Esophagus muscularis mucosa (tissue), 4 donors: ENCODE results near the gene FAM174B. TPM values are rescaled to one million over a fixed set of nuclear protein-coding genes. Genes with fewer than 3 reads are reported as not detected.

ENCODE experiments used
- DNase-seq: peaks from one replicate; pipeline ENCODE4 v3.0.0-alpha.2; 2017; ENCODE audit errors: extremely low spot score
- H3K27ac ChIP-seq, 4 donors: fragments of 200-600 bp; sonication (generic); replicated peaks in 1 of 4; 1 replicate in 3 of 4; 2 replicates in 1 of 4; pipeline ENCODE4 v1.5.1; 2016 to 2019; ENCODE audit warnings: mild to moderate bottlenecking in 1 of 4
- H3K27me3 ChIP-seq, 4 donors: fragments of 200-600 bp; sonication (generic); one replicate each; pipeline versions ENCODE4 v1.5.1 to v1.6.0; 2016 to 2019
- H3K36me3 ChIP-seq, 4 donors: fragments of 200-600 bp; sonication (generic); one replicate each; pipeline ENCODE4 v1.5.1; 2016 to 2019
- H3K4me1 ChIP-seq, 4 donors: fragments of 200-600 bp; sonication (generic); one replicate each; pipeline ENCODE4 v1.5.1; 2016 to 2019
- H3K4me3 ChIP-seq, 4 donors: fragments of 200-600 bp; sonication (generic); 1 replicate in 2 of 4; 2 replicates in 2 of 4; pipeline ENCODE4 v1.5.1; 2016 to 2019; ENCODE audit warnings: mild to moderate bottlenecking in 4 of 4, moderate library complexity in 1 of 4
- H3K9me3 ChIP-seq, 4 donors: fragments of 200-600 bp; sonication (generic); 1 replicate in 3 of 4; 2 replicates in 1 of 4; pipeline ENCODE4 v1.5.1; 2016 to 2019
- CTCF ChIP-seq, 3 experiments: fragments of 200-600 bp in 2 of 3; fragments of 450-650 bp in 1 of 3; sonication (generic) in 2 of 3; IDR thresholded peaks; one replicate each; pipeline ENCODE4 v1.5.1; 2017 to 2019; ENCODE audit warnings: antibody characterized with exemption in 3 of 3, mild to moderate bottlenecking in 2 of 3, moderate library complexity in 1 of 3
- EP300 ChIP-seq: sonication (generic); formaldehyde crosslinking; IDR thresholded peaks from one replicate; pipeline ENCODE4 v1.6.1; 2017; ENCODE audit warnings: antibody characterized with exemption
- POLR2A ChIP-seq: fragments of 450-650 bp; IDR thresholded peaks from one replicate; pipeline ENCODE4 v1.6.1; 2017; ENCODE audit warnings: antibody characterized with exemption, moderate library complexity, mild to moderate bottlenecking, low read depth
- POLR2AphosphoS5 ChIP-seq, 2 donors: sonication (generic); formaldehyde crosslinking; IDR thresholded peaks; one replicate each; pipeline ENCODE4 v1.6.1; 2017; ENCODE audit warnings: antibody characterized with exemption in 2 of 2
- whole genome bisulfite sequencing: methylation state at CpG from one replicate; pipeline ENCODE4 v1.1.5; 2018; 5-methylcytosine and 5-hydroxymethylcytosine counted together
- intact Hi-C: fragments of 100-400 bp; cut with DNase I; formaldehyde crosslinking; loops from one replicate; pipeline ENCODE4 v1.15.1; 2023
- total RNA-seq, 4 donors: library from RNA; depleted of rRNA; stranded (reverse); fragments of >200 nt; gene quantifications; one replicate each; pipeline versions ENCODE4 v1.1.0 to v1.2.1, GENCODE V29; 2016

FAM174B gene
- total RNA-seq, 4 donors from 2014 or later: 7.5 to 15.2 (median 9.9) TPM

- Histone ChIP-seq H3K9me3 (no peaks in the 10 kb centered on the region), H3K27ac (no peak overlapping the region), H3K27me3 (no peaks in the 10 kb centered on the region), H3K36me3 (no peaks in the 10 kb centered on the region), H3K4me3 (no peak overlapping the region), H3K4me1 (peaks cover 0 to 18% (median 8%) of the 10 kb centered on the region in 4 donors)
- no peak for DNase-seq
- intact Hi-C loops: no loop called here
- 89% methylated on average over 14 of the region's 14 CpGs for WGBS
- TF ChIP-seq CTCF (IDR thresholded peaks at IDR 0.05) (no peak), POLR2AphosphoS5 (IDR thresholded peaks at IDR 0.05) (no peak), EP300 (no peak)
Observed at GRCh38 chr15:92605225-92605944, 50.2 kb downstream of the FAM174B start.

- H3K27me3 ChIP-seq: no peaks in the 10 kb centered on the region
- intact Hi-C loops: loop anchor here (5.0 kb wide), 1 partner anchor 77 kb away; no protein-coding TSS in a partner anchor
- H3K27ac ChIP-seq: no peak overlapping the region
- no peaks in the 10 kb centered on the region for H3K9me3 ChIP-seq
- 73% methylated on average over 5 of the region's 5 CpGs for WGBS
- H3K36me3 ChIP-seq: no peaks in the 10 kb centered on the region
- peaks cover 0 to 18% (median 8%) of the 10 kb centered on the region in 4 donors for H3K4me1 ChIP-seq
- DNase-seq: no peak
- H3K4me3 ChIP-seq: no peak overlapping the region
- TF ChIP-seq POLR2A (no peak), CTCF (IDR thresholded peaks at IDR 0.05) (no peak), EP300 (no peak), POLR2AphosphoS5 (IDR thresholded peaks at IDR 0.05) (no peak)
Observed at GRCh38 chr15:92603743-92604470, 51.7 kb downstream of the FAM174B start.

GRCh38 chr15:92603278-92603677 lies 52.3 kb downstream of the FAM174B start:
- no peaks in the 10 kb centered on the region for H3K27me3 ChIP-seq
- TF ChIP-seq EP300: no peak
- TF ChIP-seq CTCF (IDR thresholded peaks at IDR 0.05): no peak
- no peak for TF ChIP-seq POLR2AphosphoS5 (IDR thresholded peaks at IDR 0.05)
- TF ChIP-seq POLR2A: no peak
- intact Hi-C loops: loop anchor here (5.0 kb wide), 1 partner anchor 76 kb away; no protein-coding TSS in a partner anchor
- H3K9me3 ChIP-seq: no peaks in the 10 kb centered on the region
- H3K4me1 ChIP-seq: peaks cover 0 to 18% (median 8%) of the 10 kb centered on the region in 4 donors
- H3K4me3 ChIP-seq: no peak overlapping the region
- no peak overlapping the region for H3K27ac ChIP-seq
- no peak for DNase-seq
- H3K36me3 ChIP-seq: no peaks in the 10 kb centered on the region
- WGBS: 95% methylated on average over 5 of the region's 5 CpGs

- Histone ChIP-seq H3K9me3 (no peaks in the 10 kb centered on the region), H3K4me1 (peaks cover 0 to 18% (median 8%) of the 10 kb centered on the region in 4 donors), H3K4me3 (no peak overlapping the region), H3K36me3 (no peaks in the 10 kb centered on the region), H3K27ac (no peak overlapping the region), H3K27me3 (no peaks in the 10 kb centered on the region)
- DNase-seq: no peak
- TF ChIP-seq POLR2AphosphoS5 (IDR thresholded peaks at IDR 0.05) (no peak), EP300 (no peak), POLR2A (no peak), CTCF (IDR thresholded peaks at IDR 0.05) (no peak)
- intact Hi-C loops: loop anchor here (5.0 kb wide), 1 partner anchor 75 kb away; no protein-coding TSS in a partner anchor
- WGBS: 62% methylated on average over 2 of the region's 2 CpGs
Observed at GRCh38 chr15:92602267-92602593, 53.3 kb downstream of the FAM174B start.
